Choroid plexus epithelial cell (primary cell): ENCODE results near the gene SEMA4G.

Source experiments
- DNase-seq: peaks from one replicate; pipeline ENCODE4 v3.0.0-alpha.2; 2010; ENCODE audit warnings: low read depth
- H3K4me3 ChIP-seq: 2 replicates; pipeline ENCODE4 v1.5.1; 2011; ENCODE audit warnings: low read depth, mild to moderate bottlenecking, control low read depth, low read length, moderate library complexity
- CTCF ChIP-seq: conservative IDR thresholded peaks from 2 replicates; pipeline ENCODE4 v1.5.1; 2011; ENCODE audit warnings: low read depth, mild to moderate bottlenecking, control low read depth, inconsistent platforms, low read length, moderate library complexity

SEMA4G gene

GRCh38 chr10:100939763-100940344, 29.4 kb upstream of the SEMA4G start:
- DNase-seq: peak; percentile 44
- no peak for TF ChIP-seq CTCF
- H3K4me3 ChIP-seq: no peak overlapping the region

- no peak for DNase-seq
- TF ChIP-seq CTCF: no peak
- H3K4me3 ChIP-seq: no peak overlapping the region
Measured at GRCh38 chr10:100942229-100942628, 27.1 kb upstream of the SEMA4G start.

- TF ChIP-seq CTCF: no peak
- H3K4me3 ChIP-seq: no peak overlapping the region
- no peak for DNase-seq
Measured at GRCh38 chr10:100943508-100943907, 25.8 kb upstream of the SEMA4G start.

- no peak for DNase-seq
- H3K4me3 ChIP-seq: no peak overlapping the region
- no peak for TF ChIP-seq CTCF
Measured at GRCh38 chr10:100945754-100946153, 23.6 kb upstream of the SEMA4G start.

GRCh38 chr10:100948916-100949315, 20.4 kb upstream of the SEMA4G start:
- DNase-seq: no peak
- TF ChIP-seq CTCF: no peak
- H3K4me3 ChIP-seq: no peak overlapping the region

GRCh38 chr10:100960251-100960650, 9.1 kb upstream of the SEMA4G start:
- no peak for DNase-seq
- no peak for TF ChIP-seq CTCF

GRCh38 chr10:100962351-100963080, 6.8 kb upstream of the SEMA4G start:
- no peak for DNase-seq
- no peak for TF ChIP-seq CTCF
- H3K4me3 ChIP-seq: no peak overlapping the region

More at GRCh38 chr10:100960251-100960650, 9.1 kb upstream of the SEMA4G start:
- H3K4me3 ChIP-seq: no peak overlapping the region
